SK-N-MC (cell line): ENCODE results near the gene DOK5.

ENCODE experiments used
- DNase-seq: peaks from one replicate; pipeline ENCODE4 v3.0.0-alpha.2; 2011; ENCODE audit warnings: low read depth, low spot score
- H3K27ac ChIP-seq: fragments of 200-600 bp; sonication (generic); 2 replicates; pipeline ENCODE4 v1.5.1; 2016; ENCODE audit warnings: mixed run types
- H3K36me3 ChIP-seq: fragments of 200-600 bp; sonication (generic); 2 replicates; pipeline ENCODE4 v1.6.1; 2017; ENCODE audit warnings: antibody characterized with exemption, low read length, mixed read lengths; ENCODE audit not compliant: insufficient read depth
- H3K4me3 ChIP-seq: fragments of 200-600 bp; sonication (generic); 2 replicates; pipeline ENCODE4 v1.5.1; 2016
- H3K9ac ChIP-seq: fragments of 200-600 bp; sonication (generic); 2 replicates; pipeline ENCODE4 v1.8.0; 2017; ENCODE audit warnings: mixed run types, mixed read lengths; ENCODE audit not compliant: insufficient read length
- H3K9me3 ChIP-seq: fragments of 200-600 bp; sonication (generic); 2 replicates; pipeline ENCODE4 v1.6.1; 2017; ENCODE audit warnings: low read depth, mild to moderate bottlenecking, antibody characterized with exemption, low read length, moderate library complexity, mixed read lengths
- EZH2 ChIP-seq: fragments of 200-600 bp; sonication (generic); IDR thresholded peaks from one replicate; pipeline ENCODE4 v1.6.1; 2017; ENCODE audit warnings: antibody characterized with exemption
- FOXP2 ChIP-seq: optimal IDR thresholded peaks from 2 replicates; pipeline ENCODE3; 2011; ENCODE audit warnings: mild to moderate bottlenecking, moderate library complexity; ENCODE audit not compliant: insufficient read depth; ENCODE audit errors: extremely low read length, control extremely low read depth
- POLR2AphosphoS5 ChIP-seq: IDR thresholded peaks from 2 replicates; pipeline ENCODE4 v1.6.1; 2012; ENCODE audit warnings: mild to moderate bottlenecking, low read depth, low read length, borderline replicate concordance

DOK5 gene

DNA sequence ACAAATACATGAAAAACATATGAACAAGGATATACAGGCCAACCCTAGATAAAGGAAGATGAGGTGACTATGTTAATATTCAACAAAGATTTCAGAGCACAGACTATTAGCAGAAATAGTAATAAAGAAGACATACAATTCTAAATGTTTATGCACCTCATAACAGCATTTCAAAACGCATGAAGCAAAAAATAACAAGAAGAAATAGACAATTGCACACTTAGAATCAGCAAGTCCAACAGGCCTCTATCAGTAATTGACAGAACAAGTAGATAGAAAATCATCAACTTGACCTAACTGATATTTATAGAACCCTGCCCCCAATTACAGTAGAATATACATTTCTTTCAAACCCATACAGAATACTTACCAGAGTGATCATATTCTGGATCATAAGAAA, 11.4 kb upstream of the DOK5 start:
- H3K9me3 ChIP-seq: no peaks in the 10 kb centered on the region
- DNase-seq: no peak
- TF ChIP-seq EZH2 (no peak), FOXP2 (no peak), POLR2AphosphoS5 (no peak)
- no peak overlapping the region for H3K9ac ChIP-seq
- no peaks in the 10 kb centered on the region for H3K36me3 ChIP-seq
- H3K4me3 ChIP-seq: no peak overlapping the region
- H3K27ac ChIP-seq: no peak overlapping the region

DNA sequence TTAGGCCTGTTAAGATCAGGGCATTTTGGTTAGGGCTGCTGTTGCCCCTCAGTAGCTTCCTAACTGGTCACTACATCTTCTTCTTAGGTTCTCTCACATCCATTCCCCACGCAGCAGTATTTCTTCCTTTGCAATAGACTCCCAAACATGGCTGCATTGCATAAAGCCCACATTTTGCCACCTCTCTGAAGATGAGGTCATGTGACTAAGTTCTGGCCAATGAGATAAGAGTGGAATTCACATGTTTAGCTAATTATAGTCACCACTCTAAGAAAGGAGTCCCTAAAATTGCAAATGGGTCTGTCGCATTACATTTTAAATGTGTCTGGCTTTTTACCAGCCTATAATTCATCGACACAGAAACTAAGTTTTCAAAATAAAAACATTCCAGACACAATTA, 9.3 kb upstream of the DOK5 start:
- TF ChIP-seq FOXP2: no peak
- TF ChIP-seq EZH2: no peak
- no peak for TF ChIP-seq POLR2AphosphoS5
- Histone ChIP-seq H3K4me3 (no peak overlapping the region), H3K9me3 (no peaks in the 10 kb centered on the region), H3K9ac (no peak overlapping the region), H3K27ac (no peak overlapping the region), H3K36me3 (no peaks in the 10 kb centered on the region)
- no peak for DNase-seq

DNA sequence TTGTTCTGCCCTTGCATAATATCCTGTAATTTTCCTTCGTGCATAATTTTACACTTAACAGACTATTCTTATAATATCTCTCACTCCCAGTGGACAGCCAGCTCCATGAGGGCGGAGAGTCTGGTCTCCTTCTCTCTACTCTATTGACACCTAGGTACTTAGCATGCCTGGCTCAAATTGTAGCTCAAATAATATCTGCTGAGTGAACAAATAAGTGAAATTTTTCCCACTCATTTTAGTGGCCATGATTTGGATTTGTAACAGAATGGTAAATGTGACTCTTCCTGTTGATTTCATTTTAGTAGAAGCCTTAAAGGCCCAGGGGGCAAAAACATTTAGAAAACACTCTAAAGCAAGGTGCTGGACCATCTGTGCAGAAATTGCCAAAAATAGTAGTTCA, 7.8 kb upstream of the DOK5 start:
- Histone ChIP-seq H3K4me3 (no peak overlapping the region), H3K9ac (no peak overlapping the region), H3K36me3 (no peaks in the 10 kb centered on the region), H3K9me3 (no peaks in the 10 kb centered on the region), H3K27ac (no peak overlapping the region; the same call in 1 of the 2 replicates)
- TF ChIP-seq POLR2AphosphoS5 (no peak), FOXP2 (no peak), EZH2 (no peak)
- DNase-seq: no peak

DNA sequence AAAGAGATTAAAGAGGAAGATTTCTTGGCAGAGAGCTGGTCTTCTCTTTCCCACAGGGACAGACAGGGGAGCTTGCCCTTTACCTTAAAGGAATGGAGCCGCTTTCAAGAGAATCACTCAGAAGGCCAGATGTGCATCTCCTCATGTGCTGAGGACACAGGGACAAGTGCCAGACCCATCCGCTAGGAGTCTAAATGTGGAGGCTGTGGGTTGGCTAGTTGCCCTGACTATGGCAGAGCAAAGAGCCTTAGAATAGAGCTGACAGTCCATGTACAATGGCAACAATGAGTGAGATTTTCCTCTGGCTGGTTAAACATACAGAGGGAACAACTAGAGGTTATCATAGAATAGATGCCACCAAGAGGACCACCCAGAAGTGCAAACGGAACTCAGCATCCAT, 7.3 kb upstream of the DOK5 start:
- Histone ChIP-seq H3K27ac (no peak overlapping the region), H3K36me3 (no peaks in the 10 kb centered on the region), H3K9me3 (no peaks in the 10 kb centered on the region), H3K9ac (no peak overlapping the region), H3K4me3 (no peak overlapping the region)
- no peak for DNase-seq
- no peak for TF ChIP-seq FOXP2
- TF ChIP-seq POLR2AphosphoS5: no peak
- no peak for TF ChIP-seq EZH2

DNA sequence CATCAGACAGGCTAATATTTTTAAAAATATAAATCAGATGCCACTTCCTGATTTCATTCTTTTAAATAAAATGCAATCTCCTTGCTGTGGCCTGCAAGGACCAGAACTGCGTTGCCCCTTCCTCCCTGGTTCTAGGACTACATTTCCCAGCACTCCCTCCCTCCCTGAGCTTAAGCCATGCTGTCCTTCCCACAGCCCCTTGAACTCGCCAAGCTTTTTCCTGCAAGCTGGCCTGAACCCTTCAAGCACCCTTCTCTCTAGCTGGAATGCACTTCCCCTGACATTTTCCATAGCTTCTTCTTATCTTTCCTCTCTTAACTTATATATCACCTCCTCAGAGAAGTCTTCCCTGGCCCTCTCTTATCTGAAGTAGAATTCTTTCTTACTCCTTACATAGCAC, 6.1 kb upstream of the DOK5 start:
- no peak overlapping the region for H3K4me3 ChIP-seq
- TF ChIP-seq POLR2AphosphoS5 (no peak), EZH2 (no peak), FOXP2 (no peak)
- DNase-seq: no peak
- no peak overlapping the region for H3K27ac ChIP-seq
- H3K36me3 ChIP-seq: no peaks in the 10 kb centered on the region
- H3K9me3 ChIP-seq: no peaks in the 10 kb centered on the region
- H3K9ac ChIP-seq: no peak overlapping the region

DNA sequence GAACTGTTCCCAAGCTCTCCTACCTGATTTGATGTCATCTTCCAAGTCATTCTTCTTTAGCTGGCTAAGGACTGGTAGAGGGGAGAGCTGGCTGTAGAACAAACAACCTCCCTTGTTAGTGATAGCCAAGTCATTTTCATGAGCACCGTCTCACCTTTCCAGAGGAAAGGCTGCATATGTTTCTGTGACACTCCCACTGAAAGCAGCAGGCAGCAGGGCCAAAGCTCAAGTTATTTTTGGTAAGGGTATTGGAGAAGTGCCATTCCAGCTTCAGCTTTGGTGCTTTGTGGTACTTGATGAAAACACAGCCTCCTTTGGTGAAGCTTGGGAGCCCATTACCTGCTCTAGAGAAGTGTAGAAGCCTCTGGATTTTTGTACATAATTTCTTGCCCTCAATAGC, 5.4 kb upstream of the DOK5 start:
- Histone ChIP-seq H3K9ac (no peak overlapping the region), H3K36me3 (no peaks in the 10 kb centered on the region), H3K27ac (no peak overlapping the region), H3K9me3 (no peaks in the 10 kb centered on the region), H3K4me3 (no peak overlapping the region)
- TF ChIP-seq EZH2 (no peak), FOXP2 (no peak), POLR2AphosphoS5 (no peak)
- DNase-seq: no peak

DNA sequence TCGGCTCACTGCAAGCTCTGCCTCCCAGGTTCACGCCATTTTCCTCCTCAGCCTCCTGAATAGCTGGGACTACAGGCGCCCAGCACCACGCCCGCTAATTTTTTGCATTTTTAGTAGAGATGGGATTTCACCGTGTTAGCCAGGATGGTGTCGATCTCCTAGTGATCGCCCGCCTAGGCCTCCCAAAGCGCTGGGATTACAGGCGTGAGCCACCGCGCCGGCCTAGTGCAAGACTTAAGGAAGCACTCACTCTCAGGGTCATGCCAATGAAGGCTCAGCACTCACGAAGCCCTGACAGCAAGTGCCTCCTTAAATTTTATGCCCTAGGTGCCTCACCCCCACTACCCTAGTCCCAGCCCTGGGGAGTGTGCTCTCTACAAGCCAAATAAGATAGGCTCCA, 4.7 kb upstream of the DOK5 start:
- no peak overlapping the region for H3K27ac ChIP-seq
- H3K36me3 ChIP-seq: no peaks in the 10 kb centered on the region
- no peaks in the 10 kb centered on the region for H3K9me3 ChIP-seq
- no peak for DNase-seq
- TF ChIP-seq POLR2AphosphoS5 (no peak), FOXP2 (no peak), EZH2 (no peak)
- no peak overlapping the region for H3K4me3 ChIP-seq
- H3K9ac ChIP-seq: no peak overlapping the region

DNA sequence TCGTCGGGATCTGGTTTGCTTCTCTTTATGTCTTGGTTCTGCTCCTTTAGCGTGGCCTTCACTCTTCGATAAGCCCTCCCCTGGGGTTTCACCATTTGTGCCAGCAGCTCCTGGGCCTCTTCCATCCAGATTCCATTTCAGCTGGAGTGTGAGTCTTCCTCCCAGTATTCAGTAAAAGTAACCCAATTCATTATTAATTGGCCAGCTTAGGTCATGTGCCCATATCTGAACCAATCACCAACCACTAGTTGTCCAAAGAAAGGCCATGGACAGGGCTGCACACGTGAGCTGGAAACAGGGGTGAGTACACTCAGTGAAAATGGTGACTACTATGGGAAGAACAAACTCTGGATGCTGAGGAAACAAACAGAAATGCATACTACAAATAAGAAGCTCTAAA, 2.8 kb upstream of the DOK5 start:
- TF ChIP-seq POLR2AphosphoS5: no peak

DNA sequence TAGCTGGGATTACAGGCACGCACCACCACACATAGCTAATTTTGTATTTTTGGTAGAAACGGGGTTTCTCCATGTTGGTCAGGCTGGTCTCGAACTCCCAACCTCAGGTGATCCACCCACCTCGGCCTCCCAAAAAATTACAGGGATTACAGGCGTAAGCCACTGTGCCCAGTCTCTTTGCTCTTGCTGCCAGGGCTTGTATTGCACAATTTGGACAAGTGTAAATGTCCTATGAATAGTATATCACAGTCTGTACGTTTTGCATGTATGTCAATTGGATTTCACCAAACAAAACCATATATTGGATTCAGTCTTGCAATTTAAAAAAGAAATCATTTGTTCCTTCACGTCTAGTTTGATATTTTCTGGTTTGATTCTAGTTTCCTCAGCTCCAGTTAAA, 2.1 kb upstream of the DOK5 start:
- no peaks in the 10 kb centered on the region for H3K36me3 ChIP-seq
- H3K9ac ChIP-seq: no peak overlapping the region
- H3K27ac ChIP-seq: no peak overlapping the region
- no peaks in the 10 kb centered on the region for H3K9me3 ChIP-seq
- DNase-seq: no peak
- TF ChIP-seq EZH2 (no peak), FOXP2 (no peak), POLR2AphosphoS5 (no peak)
- no peak overlapping the region for H3K4me3 ChIP-seq

More for the DNA sequence above, 2.8 kb upstream of the DOK5 start:
- H3K36me3 ChIP-seq: no peaks in the 10 kb centered on the region
- no peak overlapping the region for H3K27ac ChIP-seq
- DNase-seq: no peak
- no peak overlapping the region for H3K9ac ChIP-seq
- no peaks in the 10 kb centered on the region for H3K9me3 ChIP-seq
- no peak overlapping the region for H3K4me3 ChIP-seq
